GM18951 (cell line): ENCODE data around the gene BTBD2.

Experiments
- POLR2A ChIP-seq: IDR thresholded peaks from 4 replicates; pipeline ENCODE4 v1.6.1; 2011; ENCODE audit warnings: mild to moderate bottlenecking; ENCODE audit not compliant: insufficient read length, insufficient read depth; ENCODE audit errors: extremely low read depth
- in situ Hi-C: fragments of 300-500 bp; cut with MboI; formaldehyde crosslinking; loops from one replicate; pipeline ENCODE4 v1.12.0; 2022; ENCODE audit warnings: low sequenced_read_pairs, mixed read lengths, inconsistent platforms; ENCODE audit not compliant: unreplicated experiment

The BTBD2 gene

DNA sequence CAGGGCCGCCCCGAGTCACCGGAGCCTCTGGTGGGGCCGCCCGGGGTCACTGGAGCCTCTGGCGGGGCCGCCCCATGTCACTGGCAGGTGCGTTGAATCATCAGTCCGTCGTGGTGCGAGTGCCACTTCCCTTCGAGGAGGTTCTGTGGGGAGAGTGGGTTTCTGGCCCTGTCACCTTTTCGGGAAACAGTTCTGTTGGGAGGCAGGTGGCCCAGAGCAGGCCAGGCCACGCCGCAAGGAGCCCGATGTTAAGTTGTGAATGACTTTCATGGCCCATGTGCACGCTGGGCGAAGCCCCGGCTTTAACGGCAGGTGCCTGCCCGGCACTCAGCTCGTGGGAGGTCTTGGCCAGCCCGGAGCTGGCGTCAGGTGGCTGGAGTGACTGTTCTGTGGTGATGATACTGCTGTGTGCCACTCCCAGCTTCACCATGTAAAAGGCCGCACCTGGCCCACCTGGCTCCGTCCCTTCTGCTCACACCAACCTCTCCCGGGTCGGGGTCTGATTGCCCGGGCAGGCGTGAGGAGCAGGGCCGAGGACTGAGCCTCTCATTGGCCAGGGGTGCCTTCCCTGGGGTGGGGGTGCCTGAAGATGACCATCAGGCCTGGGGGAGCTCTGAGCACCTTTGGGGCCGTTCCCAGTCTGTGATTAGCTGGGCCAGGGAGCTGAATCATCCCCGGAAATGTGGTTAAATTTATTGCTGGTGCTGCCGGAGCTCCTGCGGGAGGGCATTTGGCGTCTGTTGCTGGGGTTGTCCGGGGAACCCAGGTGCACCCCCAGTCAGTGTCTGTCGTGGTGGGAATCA is 45.3 kb downstream of the BTBD2 start:
- in situ Hi-C loops, result no loop called here
- no peak for TF ChIP-seq POLR2A

DNA sequence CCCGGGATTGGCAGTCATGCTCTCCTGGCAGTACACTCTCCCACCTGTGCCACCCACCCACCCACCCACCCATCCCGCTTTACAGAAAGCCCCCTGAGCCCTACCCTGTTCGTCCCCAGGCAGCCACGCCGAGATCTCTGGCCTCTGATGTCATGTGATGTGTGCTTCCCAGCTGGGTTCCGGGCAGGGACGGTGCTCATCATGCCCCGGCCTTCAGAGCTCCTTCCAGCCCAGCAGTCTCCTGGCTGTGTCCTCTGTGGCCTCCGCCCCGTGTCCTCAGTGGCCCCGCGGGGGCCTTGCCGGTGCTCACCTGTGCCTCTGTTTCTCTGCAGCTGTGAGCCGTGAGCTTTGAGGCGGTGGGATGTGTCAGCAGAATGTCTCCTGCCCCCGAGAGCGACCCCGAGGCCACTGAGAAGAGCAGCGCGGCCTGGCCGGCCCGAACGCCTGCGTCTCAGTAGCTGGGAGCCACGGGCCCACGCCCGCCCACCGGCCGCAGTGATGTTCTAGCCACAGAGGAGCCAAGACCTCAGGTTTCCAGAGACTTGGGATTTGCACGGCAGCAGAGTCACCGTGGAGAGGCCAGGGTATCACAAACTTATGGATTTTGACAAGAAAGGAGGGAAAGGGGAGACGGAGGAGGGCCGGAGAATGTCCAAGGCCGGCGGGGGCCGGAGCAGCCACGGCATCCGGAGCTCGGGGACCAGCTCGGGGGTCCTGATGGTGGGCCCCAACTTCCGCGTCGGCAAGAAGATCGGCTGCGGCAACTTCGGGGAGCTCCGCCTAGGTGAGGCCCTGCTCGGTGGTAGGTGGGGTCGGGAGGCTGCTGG is 46.1 kb downstream of the BTBD2 start:
- in situ Hi-C loops, result loop anchor here (5.0 kb wide), 1 partner anchor 38 kb away; no protein-coding TSS in a partner anchor
- TF ChIP-seq POLR2A, result no peak

DNA sequence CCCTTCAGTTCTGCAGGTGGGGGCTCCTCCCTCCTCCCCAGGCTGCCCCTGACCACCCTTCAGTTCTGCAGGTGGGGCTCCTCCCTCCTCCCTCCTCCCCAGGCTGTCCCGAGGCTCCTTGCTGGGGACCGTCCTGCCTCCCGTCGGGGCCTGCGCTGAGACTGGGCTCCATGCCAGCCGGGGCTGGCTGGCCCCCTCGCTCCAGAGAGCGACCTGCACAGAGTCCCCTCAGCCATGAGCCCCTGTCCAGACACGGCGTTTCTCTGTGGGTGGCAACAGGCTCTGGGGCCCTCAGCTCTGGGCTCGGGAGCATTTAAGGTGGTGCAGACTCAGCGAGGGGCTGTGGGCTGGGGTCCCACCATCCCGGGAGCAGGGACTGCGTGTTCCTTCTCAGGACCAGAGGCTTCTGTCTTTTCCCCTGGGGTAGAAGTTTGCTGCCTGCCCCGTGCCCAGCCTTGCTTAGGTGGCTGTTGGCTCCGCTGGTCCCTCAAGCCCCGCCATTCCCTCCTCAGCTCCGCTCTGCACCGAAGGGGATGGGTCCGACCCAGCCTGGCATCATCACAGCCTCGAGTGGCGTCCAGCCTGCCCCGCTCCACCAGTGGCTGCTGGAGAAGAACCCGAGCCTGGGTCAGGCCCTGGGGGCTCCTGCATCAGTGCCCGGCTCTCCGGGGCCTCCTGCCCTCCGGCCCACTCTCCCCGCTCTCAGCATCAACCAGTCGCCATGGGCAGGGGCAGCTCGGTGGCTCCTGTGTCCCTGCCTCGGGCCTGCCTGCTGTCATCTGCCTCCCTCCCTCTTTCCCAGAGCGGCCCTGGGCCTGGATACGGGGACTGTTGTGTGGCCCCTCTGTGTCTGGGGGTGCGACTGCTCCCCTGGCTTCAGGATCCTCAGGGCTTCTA is 47.0 kb downstream of the BTBD2 start:
- TF ChIP-seq POLR2A, result no peak
- in situ Hi-C loops, result loop anchor here (5.0 kb wide), 1 partner anchor 39 kb away; no protein-coding TSS in a partner anchor

DNA sequence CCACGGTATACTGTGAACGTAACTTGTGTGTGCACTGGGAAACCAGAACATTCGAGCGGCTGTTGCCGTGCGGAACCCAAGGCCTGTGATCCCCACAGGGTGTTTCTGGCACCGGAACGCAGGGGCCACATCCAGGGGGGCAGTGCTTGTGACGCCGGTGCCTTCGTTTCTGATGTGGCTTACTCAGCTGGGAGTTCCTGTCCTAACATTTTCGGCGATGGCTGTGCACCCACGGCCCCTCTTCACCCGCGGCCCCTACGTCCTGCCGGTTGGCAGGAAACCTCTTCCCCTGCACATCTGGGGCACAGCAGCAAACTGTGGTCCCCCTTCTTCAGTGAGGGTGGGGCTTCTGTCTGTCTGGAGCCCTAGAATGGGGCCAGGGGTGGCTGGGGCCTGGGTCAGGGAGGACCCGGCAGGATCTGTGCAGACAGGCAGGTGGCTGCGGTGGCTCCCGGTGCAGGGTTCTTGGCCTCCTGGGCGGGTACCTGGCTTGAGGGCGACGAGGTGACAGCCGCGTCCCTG is 48.4 kb downstream of the BTBD2 start:
- in situ Hi-C loops, result loop anchor here (5.0 kb wide), 1 partner anchor 40 kb away; no protein-coding TSS in a partner anchor
- TF ChIP-seq POLR2A, result no peak

DNA sequence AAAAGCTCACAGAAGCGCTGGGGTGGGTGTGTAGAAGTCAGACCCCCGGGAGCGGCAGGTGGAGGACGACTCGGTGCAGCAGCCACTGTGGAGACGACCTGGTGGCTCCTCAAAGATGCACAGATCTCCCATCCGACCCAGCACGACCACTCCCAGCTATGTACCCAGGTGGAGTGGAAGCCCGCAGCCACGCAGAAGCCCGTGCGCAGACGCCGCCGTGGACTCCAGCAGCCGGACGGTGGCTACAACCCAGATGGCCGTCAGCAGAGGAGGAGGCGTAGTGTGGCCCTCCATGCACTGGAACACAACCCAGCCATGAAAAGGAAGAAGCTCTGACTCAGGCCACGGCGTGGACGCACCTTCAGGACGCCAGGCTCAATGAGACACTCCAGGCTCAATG is 52.8 kb downstream of the BTBD2 start:
- in situ Hi-C loops, result no loop called here
- no peak for TF ChIP-seq POLR2A

DNA sequence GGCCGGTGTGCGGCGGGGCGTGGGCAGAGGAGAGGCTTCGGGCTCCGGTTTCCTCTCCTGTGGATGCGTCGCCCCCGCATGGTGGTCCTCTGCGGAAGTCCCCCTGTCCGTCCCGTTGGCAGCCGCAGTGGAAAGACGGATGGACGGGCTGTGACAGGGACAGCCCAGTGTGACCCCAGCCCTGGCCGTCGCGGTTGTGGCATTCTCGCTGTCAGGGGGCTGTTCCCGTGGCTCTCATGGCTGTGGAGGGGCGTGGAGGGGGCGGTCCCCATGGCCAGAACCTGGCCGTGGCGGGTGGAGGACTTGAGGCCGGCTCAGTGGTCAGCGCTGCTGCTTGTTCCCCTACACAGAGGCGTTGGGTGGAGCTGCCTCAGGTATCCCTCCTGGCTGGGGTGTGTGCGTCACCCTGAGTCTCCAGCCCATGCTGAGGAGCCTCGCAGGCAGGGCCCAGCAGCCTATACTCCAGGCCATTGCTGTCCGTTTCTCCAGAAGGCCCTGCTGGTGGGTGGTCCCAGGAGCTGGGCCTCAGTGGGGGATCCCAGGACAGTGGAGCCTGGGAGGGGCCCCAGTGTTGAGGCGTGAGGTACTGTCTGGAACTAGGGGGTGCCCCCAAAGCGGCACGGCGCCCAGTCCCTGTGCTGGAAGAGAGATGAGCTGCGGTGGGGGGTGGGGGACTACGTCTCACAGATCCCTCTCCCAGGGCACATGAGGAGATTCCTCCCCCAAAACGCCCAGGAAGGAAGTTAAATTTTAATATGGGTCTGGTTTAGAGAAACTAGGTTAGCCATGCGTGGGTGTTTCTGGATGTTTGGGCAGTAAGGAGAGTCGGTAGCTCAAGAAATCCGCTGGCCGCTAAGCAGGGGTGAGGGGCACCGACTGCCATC is 54.3 kb downstream of the BTBD2 start:
- TF ChIP-seq POLR2A, result no peak
- in situ Hi-C loops, result no loop called here

DNA sequence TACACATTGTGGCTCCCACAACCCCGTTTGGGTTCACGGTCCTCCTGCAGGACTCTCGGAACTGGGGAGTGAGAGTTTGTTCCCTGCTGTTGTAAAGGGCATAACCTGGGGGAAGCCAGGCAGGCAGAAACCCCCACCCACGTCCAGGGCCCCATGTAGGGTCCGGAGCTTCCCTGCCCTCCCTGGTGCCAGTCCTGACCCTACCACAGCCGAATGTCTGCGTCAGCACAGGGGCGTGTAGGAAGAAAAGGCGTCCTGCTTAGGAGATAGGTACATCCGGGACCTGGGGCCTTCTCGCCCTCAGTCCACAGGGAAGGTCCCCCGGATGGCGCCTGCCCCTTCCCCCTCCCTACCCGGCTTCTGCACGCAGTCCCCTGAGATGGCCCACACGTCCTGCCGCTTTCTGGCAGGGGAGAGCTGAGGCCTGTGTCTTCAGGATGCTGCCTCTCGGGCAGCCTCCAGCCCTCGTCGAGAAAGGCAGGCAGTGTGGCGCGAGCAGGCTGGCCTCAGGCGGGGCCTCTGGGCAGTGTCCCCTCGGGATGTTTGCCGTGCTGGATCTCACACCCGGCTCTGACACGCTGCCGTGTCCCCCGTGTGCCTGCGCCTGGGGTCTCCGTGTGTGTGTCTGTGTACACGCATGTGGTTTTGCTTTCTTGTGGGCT is 55.5 kb downstream of the BTBD2 start:
- in situ Hi-C loops, result no loop called here

DNA sequence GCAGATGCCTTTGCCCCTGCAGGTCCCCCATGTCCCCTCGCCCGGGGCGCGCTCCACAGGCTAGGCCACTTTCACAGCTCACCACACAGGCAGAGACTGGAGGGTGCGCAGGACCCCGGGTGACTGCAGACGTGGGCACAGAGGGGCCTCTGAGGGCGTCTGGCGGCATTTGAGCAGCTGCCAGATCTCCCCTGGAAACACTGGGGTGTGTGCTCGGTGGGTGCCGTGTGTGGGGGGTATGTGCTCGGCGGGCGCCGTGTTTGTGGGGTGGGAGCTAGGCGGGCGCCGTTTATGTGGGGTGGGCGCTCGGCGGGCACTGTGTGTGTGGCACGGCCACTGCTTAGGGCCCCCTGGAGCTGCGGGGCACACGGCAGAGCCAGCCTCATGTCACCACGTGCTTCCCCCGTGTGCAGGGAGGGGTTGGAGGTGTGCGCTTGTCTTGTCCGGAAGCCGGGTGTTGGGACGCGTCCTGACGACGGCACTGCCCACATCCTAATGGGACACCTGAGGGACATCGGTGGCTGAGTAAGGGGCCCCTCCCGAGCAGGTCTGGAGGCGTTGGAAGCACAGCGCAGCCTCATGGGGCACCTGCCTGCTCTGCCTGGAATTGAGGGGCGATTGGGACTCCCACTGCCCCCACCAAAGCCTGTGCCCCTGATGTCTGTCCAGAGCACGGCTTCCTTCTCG is 57.8 kb downstream of the BTBD2 start:
- TF ChIP-seq POLR2A, result no peak
- in situ Hi-C loops, result no loop called here

More for the DNA sequence above, 55.5 kb downstream of the BTBD2 start:
- TF ChIP-seq POLR2A, result no peak

DNA sequence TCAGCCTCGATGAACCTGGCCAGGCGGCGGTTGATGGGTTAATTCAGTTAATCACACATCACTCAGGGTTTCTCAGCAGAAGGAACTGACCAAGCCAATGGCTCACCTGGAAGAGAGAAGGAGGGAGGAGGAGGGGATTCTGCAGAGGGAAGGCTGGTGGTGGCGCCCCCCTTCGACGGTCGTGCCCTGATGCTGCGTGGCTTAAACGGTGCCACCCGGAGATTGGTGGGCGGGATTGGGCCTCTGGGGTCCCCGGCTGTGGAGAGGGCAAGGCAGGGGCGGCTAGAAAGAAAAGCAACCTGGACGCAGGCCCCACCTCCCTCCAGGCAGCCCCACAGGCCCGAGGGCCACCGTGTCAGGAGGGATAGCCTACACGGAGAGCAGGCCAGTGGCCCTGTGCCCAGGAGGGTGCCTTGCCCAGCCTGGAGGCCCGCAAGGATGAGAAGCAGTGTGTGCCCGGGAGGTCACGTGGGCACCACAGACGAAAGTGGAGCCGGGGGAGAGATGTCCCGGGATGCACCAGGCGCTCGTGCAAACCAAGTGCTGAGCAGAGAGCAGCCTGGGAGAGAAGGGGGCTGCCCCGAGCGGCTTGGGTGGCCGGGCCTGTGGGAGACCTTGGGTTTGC is 58.5 kb downstream of the BTBD2 start:
- in situ Hi-C loops, result no loop called here
- no peak for TF ChIP-seq POLR2A

DNA sequence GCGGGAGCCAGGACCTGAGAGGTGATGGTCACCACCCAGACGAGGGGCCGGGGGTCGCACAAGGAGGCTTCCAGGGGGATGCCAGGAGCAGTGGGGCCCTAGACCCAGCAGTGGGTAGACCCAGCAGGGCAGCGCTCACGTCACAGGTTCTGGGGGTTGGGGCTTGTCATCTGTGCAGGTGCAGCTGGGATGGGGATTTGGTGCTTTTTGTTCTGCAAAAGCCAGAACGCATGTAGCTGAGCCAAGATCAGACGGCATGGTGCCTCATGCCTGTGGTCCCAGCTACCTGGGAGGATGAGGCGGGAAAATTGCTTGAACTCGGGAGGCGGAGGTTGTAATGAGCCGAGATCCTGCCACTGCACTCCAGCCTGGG is 59.4 kb downstream of the BTBD2 start:
- TF ChIP-seq POLR2A, result no peak
- in situ Hi-C loops, result no loop called here
